Medulla oblongata (tissue), 1 donor: ENCODE measurements around the gene TRIM9.

ENCODE experiments used
- DNase-seq: peaks from one replicate; pipeline ENCODE4 v3.0.0-alpha.2; 2015; ENCODE audit errors: extremely low spot score

Gene TRIM9

GRCh38 chr14:51094901-51095853 is at the start of gene TRIM9:
Gene TRIM9, minus strand, starts transcription at chr14:51095105. Its CDS starts 166 bp downstream, at chr14:51094939.
- peak; percentile 98 for DNase-seq

- no peak for DNase-seq
These were observed 46.0 kb upstream of the TRIM9 start for GRCh38 chr14:51140856-51141255.

GRCh38 chr14:51140338-51140737 is 45.4 kb upstream of the TRIM9 start:
- DNase-seq: no peak

- DNase-seq: no peak
These were observed 44.3 kb upstream of the TRIM9 start for GRCh38 chr14:51139121-51139681.

GRCh38 chr14:51138404-51139103 is 43.6 kb upstream of the TRIM9 start:
- no peak for DNase-seq

GRCh38 chr14:51131516-51131915 is 36.6 kb upstream of the TRIM9 start:
- no peak for DNase-seq

GRCh38 chr14:51129130-51129529 is 34.2 kb upstream of the TRIM9 start:
- DNase-seq: no peak

- DNase-seq: no peak
These were observed 29.1 kb upstream of the TRIM9 start for GRCh38 chr14:51124029-51124428.

GRCh38 chr14:51121096-51121495 is 26.2 kb upstream of the TRIM9 start:
- DNase-seq: no peak

GRCh38 chr14:51119411-51120051 is 24.6 kb upstream of the TRIM9 start:
- DNase-seq: peak; percentile 27

GRCh38 chr14:51118993-51119392 is 24.1 kb upstream of the TRIM9 start:
- DNase-seq: peak; percentile 67

GRCh38 chr14:51117593-51117992 is 22.7 kb upstream of the TRIM9 start:
- DNase-seq: no peak

- DNase-seq: no peak
These were observed 21.8 kb upstream of the TRIM9 start for GRCh38 chr14:51116682-51117081.

GRCh38 chr14:51109651-51110050 is 14.7 kb upstream of the TRIM9 start:
- DNase-seq: no peak

- no peak for DNase-seq
These were observed 12.9 kb upstream of the TRIM9 start for GRCh38 chr14:51107801-51108200.

- DNase-seq: no peak
These were observed 9.6 kb upstream of the TRIM9 start for GRCh38 chr14:51104467-51104866.

- DNase-seq: no peak
These were observed 2.4 kb upstream of the TRIM9 start for GRCh38 chr14:51097287-51097686.

GRCh38 chr14:51096870-51097269 is 2.0 kb upstream of the TRIM9 start:
- DNase-seq: no peak

- DNase-seq: peak; percentile 89
These were observed 1.2 kb upstream of the TRIM9 start for GRCh38 chr14:51095854-51096823.

GRCh38 chr14:51094282-51094821 is 553 bp downstream of the TRIM9 start:
- DNase-seq: no peak
